ENCODE measurements around the gene ATOH8. TPM values are rescaled to one million over a fixed set of nuclear protein-coding genes. Genes with fewer than 3 reads are reported as not detected.
"Not testable (repeated sequence)": the region's sequence is repeated elsewhere in the genome, so short reads cannot be mapped to it uniquely, and the experiment has no call there.

ATOH8 gene
- total RNA-seq = 15.7 TPM

- DNase-seq = peak; percentile 84
Measured at GRCh38 chr2:85753525-85754312, at the start of gene ATOH8. ATOH8 (plus strand) TSS chr2:85753991; CDS start chr2:85754190, 199 bp downstream.

- no peak for DNase-seq
Measured at GRCh38 chr2:85704038-85704437, 49.8 kb upstream of the ATOH8 start.

GRCh38 chr2:85704800-85705679 is 48.8 kb upstream of the ATOH8 start:
- DNase-seq = no peak

GRCh38 chr2:85705680-85706039 is 48.1 kb upstream of the ATOH8 start:
- peak; percentile 56 for DNase-seq

GRCh38 chr2:85706063-85706462 is 47.7 kb upstream of the ATOH8 start:
- DNase-seq = no peak

- no peak for DNase-seq
Measured at GRCh38 chr2:85706599-85707296, 47.0 kb upstream of the ATOH8 start.

- DNase-seq = peak; percentile 89
Measured at GRCh38 chr2:85707304-85707703, 46.5 kb upstream of the ATOH8 start.

- no peak for DNase-seq
Measured at GRCh38 chr2:85708641-85709040, 45.1 kb upstream of the ATOH8 start.

- DNase-seq = no peak
Measured at GRCh38 chr2:85709401-85709811, 44.4 kb upstream of the ATOH8 start.

- DNase-seq = no peak
Measured at GRCh38 chr2:85710687-85711577, 42.9 kb upstream of the ATOH8 start.

GRCh38 chr2:85711578-85712060 is 42.2 kb upstream of the ATOH8 start:
- no peak for DNase-seq

GRCh38 chr2:85712336-85712735 is 41.5 kb upstream of the ATOH8 start:
- DNase-seq = no peak

GRCh38 chr2:85712849-85713612 is 40.8 kb upstream of the ATOH8 start:
- no peak for DNase-seq

- no peak for DNase-seq
Measured at GRCh38 chr2:85713836-85714235, 40.0 kb upstream of the ATOH8 start.

- not testable (repeated sequence) for DNase-seq
Measured at GRCh38 chr2:85714421-85714820, 39.4 kb upstream of the ATOH8 start.

- no peak for DNase-seq
Measured at GRCh38 chr2:85714841-85715240, 39.0 kb upstream of the ATOH8 start.

GRCh38 chr2:85716346-85716914 is 37.4 kb upstream of the ATOH8 start:
- DNase-seq = no peak

- no peak for DNase-seq
Measured at GRCh38 chr2:85717308-85718008, 36.3 kb upstream of the ATOH8 start.

- no peak for DNase-seq
Measured at GRCh38 chr2:85718009-85718391, 35.8 kb upstream of the ATOH8 start.
